Right lobe of liver (tissue), 4 donors: Measurements from ENCODE around the gene PGBD5.

Experiments used
- POLR2A ChIP-seq: fragments of 450-650 bp; IDR thresholded peaks from one replicate; pipeline ENCODE4 v1.6.1; 2017; ENCODE audit warnings: antibody characterized with exemption, mild to moderate bottlenecking
- TF ChIP-seq, protein P1 (sequence below), 4 donors: fragments of 200-600 bp in 3 of 4; fragments of 450-650 bp in 1 of 4; IDR thresholded peaks; one replicate each; pipeline versions ENCODE4 v1.5.1 to v1.8.0; 2016 to 2022; ENCODE audit warnings: antibody characterized with exemption in 4 of 4, mild to moderate bottlenecking in 2 of 4
- donor health status: DM: no; HTN: no; CAD: no.
- donor health status: DM: no; HTN: no; CAD: no.
- donor health status: DM: no; HTN: yes; CAD: no.

DNA sequence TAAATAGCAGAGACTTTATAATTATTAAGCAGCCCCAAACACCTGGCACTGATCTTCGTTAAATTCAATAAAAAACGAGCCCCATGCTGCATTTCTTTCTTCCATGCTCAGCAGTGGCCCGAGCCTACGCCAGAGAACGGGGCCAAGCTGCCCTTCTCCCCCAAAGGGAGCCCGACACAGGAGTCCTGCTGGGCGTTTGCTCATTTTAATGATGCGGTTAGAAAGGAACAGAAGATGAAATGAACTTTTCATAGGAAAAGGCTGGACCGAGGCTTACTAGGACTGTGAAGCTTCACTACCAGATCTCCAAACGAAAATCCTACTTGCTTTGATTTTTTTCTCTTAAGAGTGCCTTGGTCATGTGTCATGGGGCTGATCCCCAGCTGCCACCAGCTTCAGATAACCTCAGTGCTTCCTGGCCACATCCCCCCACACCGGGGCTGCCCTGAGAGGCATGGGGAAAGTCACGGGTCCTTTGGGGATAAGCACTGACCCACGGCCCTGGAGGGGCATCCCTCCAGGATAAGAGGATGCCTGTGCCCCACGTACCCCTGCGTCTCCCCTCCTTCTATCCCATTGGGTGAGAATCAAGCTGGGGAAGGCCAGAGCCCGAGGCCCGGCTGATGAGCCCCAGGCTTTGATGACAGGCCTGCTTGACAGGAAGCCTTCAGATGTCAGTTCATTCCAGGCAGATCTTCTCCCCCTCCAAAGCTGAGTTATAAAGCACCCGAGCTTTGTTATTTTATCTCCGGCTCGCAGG, 34.2 kb downstream of the PGBD5 start:
- TF ChIP-seq, protein P1, sequence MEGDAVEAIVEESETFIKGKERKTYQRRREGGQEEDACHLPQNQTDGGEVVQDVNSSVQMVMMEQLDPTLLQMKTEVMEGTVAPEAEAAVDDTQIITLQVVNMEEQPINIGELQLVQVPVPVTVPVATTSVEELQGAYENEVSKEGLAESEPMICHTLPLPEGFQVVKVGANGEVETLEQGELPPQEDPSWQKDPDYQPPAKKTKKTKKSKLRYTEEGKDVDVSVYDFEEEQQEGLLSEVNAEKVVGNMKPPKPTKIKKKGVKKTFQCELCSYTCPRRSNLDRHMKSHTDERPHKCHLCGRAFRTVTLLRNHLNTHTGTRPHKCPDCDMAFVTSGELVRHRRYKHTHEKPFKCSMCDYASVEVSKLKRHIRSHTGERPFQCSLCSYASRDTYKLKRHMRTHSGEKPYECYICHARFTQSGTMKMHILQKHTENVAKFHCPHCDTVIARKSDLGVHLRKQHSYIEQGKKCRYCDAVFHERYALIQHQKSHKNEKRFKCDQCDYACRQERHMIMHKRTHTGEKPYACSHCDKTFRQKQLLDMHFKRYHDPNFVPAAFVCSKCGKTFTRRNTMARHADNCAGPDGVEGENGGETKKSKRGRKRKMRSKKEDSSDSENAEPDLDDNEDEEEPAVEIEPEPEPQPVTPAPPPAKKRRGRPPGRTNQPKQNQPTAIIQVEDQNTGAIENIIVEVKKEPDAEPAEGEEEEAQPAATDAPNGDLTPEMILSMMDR (IDR thresholded peaks at IDR 0.05): no peak
- TF ChIP-seq POLR2A: no peak
